Subcutaneous abdominal adipose tissue (tissue), 5 donors: ENCODE data around the gene OR51E1.

Experiments
- H3K27ac ChIP-seq: one replicate; pipeline ENCODE4 v1.7.0; 2013; ENCODE audit warnings: low read depth, mild to moderate bottlenecking, inconsistent platforms, low read length, moderate library complexity
- H3K27me3 ChIP-seq, 5 donors: one replicate each; pipeline ENCODE4 v1.7.0; 2013; ENCODE audit warnings: low read length in 5 of 5, inconsistent platforms in 1 of 5; ENCODE audit not compliant: control insufficient read depth in 5 of 5, insufficient read depth in 4 of 5
- H3K36me3 ChIP-seq, 5 donors: one replicate each; pipeline ENCODE4 v1.7.0; 2013; ENCODE audit warnings: low read length in 5 of 5; ENCODE audit not compliant: control insufficient read depth in 5 of 5, insufficient read depth in 5 of 5
- H3K4me1 ChIP-seq, 5 donors: one replicate each; pipeline ENCODE4 v1.7.0; 2013; ENCODE audit warnings: low read length in 5 of 5, mild to moderate bottlenecking in 3 of 5, moderate library complexity in 1 of 5; ENCODE audit not compliant: control insufficient read depth in 5 of 5, insufficient read depth in 5 of 5
- H3K4me3 ChIP-seq, 5 donors: one replicate each; pipeline ENCODE4 v1.7.0; 2013; ENCODE audit warnings: low read length in 5 of 5, low read depth in 1 of 5
- H3K9ac ChIP-seq, 5 donors: one replicate each; pipeline ENCODE4 v1.7.0; 2013; ENCODE audit warnings: low read length in 5 of 5, mild to moderate bottlenecking in 4 of 5, moderate library complexity in 3 of 5
- H3K9me3 ChIP-seq, 5 donors: one replicate each; pipeline ENCODE4 v1.7.0; 2013; ENCODE audit warnings: low read length in 5 of 5; ENCODE audit not compliant: control insufficient read depth in 5 of 5
- donor health status: healthy.
- donor health status: healthy.
- donor health status: healthy.
- donor health status: healthy.
- donor health status: healthy.

The OR51E1 gene

DNA sequence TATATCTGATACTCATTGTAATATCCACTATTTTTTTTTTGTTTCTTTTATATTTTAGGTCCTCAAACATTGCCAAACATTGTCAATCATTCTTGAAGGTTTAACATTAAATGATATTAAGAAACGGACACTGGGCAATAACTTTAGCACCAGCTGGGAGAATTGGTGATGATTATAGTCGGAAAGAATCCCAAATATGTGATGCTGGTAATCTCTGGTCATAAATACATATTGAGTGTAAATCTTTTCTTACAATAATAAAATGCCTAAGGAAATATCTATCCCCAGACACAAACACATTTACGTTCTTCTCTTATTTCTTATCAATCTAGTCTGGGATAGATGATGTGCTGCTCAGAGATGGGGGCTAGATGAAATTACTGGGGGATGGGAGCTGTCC is 28.7 kb downstream of the OR51E1 start:
- H3K27me3 ChIP-seq: peaks cover 0 to 3% (median 0%) of the 10 kb centered on the region in 5 donors
- H3K9ac ChIP-seq: no peak overlapping the region
- H3K27ac ChIP-seq: no peak overlapping the region
- no peaks in the 10 kb centered on the region for H3K9me3 ChIP-seq
- no peaks in the 10 kb centered on the region for H3K36me3 ChIP-seq
- H3K4me1 ChIP-seq: no peaks in the 10 kb centered on the region
- H3K4me3 ChIP-seq: no peak overlapping the region

DNA sequence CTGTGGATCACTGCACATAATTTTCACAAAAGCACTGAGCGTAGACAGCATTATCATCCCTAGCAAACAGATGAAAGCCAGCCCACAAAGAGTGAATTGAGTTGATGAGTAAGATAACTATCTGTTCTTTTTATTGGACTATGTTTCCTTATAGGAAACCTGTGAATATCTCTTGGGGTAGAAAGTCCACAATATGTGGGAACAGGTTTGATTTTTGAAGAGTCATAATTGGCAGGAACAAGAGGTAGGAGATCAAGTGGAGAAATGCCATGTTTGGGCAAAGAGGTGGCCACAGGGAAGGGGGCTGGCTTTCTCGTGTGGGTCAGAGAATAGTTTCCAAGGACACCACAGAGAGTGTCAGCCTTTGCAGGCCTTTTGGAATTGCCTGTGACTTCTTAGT is 30.0 kb downstream of the OR51E1 start:
- peaks cover 0 to 3% (median 0%) of the 10 kb centered on the region in 5 donors for H3K27me3 ChIP-seq
- no peaks in the 10 kb centered on the region for H3K36me3 ChIP-seq
- no peak overlapping the region for H3K27ac ChIP-seq
- no peaks in the 10 kb centered on the region for H3K4me1 ChIP-seq
- no peak overlapping the region for H3K4me3 ChIP-seq
- H3K9me3 ChIP-seq: no peaks in the 10 kb centered on the region
- H3K9ac ChIP-seq: no peak overlapping the region

DNA sequence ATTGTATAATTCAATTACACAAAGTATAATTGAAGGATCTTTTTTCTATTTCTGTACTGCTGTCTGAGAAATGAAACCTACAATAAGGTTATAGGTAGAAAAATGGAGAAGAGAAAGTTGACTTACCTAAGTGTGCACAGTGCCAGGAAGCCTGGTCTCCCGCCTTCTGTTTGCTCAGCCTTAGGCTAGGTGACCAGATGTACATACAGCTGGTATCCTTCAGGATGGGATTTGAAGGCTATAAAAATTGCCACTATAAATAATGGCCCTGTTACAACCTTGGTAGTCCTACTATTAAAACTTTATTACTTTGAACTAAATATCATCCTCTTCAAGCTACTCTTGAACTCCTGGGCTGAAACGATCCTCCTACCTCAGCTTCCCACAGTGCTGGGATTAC is 34.2 kb downstream of the OR51E1 start:
- no peak overlapping the region for H3K4me3 ChIP-seq

DNA sequence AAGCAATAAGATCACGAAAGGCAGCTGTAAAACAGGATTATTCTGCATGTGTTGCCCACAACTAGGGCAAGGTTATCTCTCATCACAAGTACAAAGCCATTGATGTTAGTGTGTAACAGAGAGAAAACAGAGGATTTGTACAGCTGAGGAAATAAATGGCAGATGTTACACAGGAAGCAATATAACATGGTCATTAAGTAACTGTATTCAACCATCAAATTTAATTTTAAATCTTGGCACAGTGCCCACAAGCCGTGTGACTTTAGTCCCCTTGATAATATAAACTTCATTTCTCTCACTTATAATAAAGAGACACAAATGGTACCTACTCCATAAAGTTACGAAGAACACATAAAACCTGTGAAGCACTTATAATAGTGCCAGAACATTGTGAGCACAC is 36.6 kb downstream of the OR51E1 start:
- H3K4me1 ChIP-seq: no peaks in the 10 kb centered on the region
- H3K9me3 ChIP-seq: no peaks in the 10 kb centered on the region
- no peak overlapping the region for H3K9ac ChIP-seq
- H3K27me3 ChIP-seq: peaks cover 0 to 3% (median 0%) of the 10 kb centered on the region in 5 donors
- H3K27ac ChIP-seq: no peak overlapping the region
- no peaks in the 10 kb centered on the region for H3K36me3 ChIP-seq
- H3K4me3 ChIP-seq: no peak overlapping the region

More for the DNA sequence above, 34.2 kb downstream of the OR51E1 start:
- H3K27me3 ChIP-seq: peaks cover 0 to 3% (median 0%) of the 10 kb centered on the region in 5 donors
- H3K9me3 ChIP-seq: no peaks in the 10 kb centered on the region
- H3K27ac ChIP-seq: no peak overlapping the region
- H3K9ac ChIP-seq: no peak overlapping the region
- no peaks in the 10 kb centered on the region for H3K36me3 ChIP-seq
- H3K4me1 ChIP-seq: no peaks in the 10 kb centered on the region

DNA sequence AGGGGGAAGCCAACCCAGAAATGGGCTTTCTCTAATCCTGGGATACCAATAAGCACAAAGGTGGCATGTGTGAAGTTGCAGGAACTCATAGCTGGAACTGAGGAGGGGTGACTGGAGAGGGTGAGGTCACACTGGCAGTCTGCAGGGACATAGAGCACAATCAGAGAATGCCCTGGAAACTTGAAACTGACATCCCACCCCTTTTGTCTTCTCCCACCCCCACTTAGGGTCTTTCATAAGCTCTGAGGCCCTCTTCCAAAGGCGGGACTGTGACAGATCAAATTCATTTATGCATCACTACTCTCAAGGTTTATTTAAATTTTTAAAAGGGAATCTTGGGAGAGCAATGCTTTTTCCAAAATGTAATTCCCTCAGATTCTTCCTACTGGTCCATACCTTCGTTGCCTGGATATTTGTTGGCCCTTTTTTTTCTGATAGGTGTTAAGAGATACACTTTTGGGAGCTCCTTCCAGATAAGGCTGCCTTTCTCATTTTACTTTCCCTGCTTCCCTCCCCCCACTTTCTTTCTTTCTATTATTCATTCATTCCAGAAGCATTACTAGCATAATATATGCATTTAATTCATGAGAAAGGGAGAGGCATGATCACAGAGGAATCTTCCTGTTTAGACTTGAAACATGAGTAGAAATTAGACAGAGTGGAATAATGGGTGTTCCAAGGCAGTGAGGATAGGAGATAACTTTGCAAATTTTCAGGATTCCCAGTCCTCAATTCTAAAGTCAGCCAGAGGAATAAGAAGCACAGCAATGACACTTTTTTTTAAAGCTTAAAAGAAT is 39.0 kb downstream of the OR51E1 start:
- H3K9me3 ChIP-seq: no peaks in the 10 kb centered on the region
- peaks cover 0 to 3% (median 0%) of the 10 kb centered on the region in 5 donors for H3K27me3 ChIP-seq
- H3K4me1 ChIP-seq: no peaks in the 10 kb centered on the region
- H3K27ac ChIP-seq: no peak overlapping the region
- H3K9ac ChIP-seq: no peak overlapping the region
- H3K4me3 ChIP-seq: no peak overlapping the region
- H3K36me3 ChIP-seq: no peaks in the 10 kb centered on the region

DNA sequence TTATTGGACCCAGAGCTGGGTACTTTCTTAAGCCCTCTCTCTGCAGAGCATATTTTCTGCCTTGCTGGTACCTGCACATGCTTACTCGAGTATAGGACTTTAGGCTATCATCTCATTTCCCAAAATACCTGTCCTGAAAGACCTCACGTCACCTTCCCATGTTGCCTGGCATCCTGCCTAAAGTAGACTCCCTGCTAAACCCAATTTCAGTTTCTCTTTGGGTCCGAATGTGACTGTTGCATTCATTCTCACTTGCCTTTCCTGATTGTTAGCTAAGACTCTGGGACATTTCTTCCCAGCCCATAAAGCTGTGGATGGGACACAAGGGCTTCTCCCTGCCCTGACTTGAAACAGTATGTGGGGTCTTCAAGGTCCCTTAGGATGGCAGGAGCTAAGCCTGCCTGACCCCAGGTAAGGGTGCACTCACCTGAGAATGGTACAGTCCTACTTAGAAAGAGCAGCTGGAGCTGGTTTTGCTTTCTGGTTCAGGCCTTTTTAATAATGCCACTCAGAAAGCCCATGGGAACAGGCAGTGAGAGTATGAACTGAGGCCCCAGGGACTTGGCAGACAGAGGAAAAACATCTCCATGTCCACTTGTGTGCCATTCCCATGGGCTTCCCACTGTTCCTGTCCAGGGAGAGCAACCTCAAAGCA is 41.0 kb downstream of the OR51E1 start:
- Histone ChIP-seq H3K9ac (no peak overlapping the region), H3K27me3 (peaks cover 0 to 1% (median 0%) of the 10 kb centered on the region in 5 donors), H3K4me1 (no peaks in the 10 kb centered on the region), H3K4me3 (no peak overlapping the region), H3K36me3 (no peaks in the 10 kb centered on the region), H3K27ac (no peak overlapping the region), H3K9me3 (no peaks in the 10 kb centered on the region)

DNA sequence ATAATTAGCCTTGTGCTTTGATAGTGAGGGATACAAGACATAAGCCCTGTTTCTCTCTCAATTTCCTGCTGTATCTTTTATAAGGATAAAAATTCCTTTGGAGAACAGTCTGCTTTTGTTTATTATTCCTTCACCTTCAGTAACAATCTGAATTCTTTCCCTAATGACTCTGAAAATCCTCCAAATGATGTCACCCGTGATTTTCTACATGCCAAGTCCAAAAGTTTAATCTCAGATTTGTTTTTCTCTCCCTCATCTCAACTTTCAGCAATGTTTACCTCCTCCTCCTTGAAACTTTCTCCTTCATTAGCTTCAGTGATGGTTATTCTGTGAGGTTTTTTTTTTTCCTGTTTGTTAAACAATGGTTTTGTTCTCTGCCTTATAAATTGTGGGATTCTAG is 51.7 kb downstream of the OR51E1 start:
- Histone ChIP-seq H3K9ac (no peak overlapping the region), H3K4me1 (no peaks in the 10 kb centered on the region), H3K9me3 (no peaks in the 10 kb centered on the region), H3K27ac (no peak overlapping the region), H3K36me3 (no peaks in the 10 kb centered on the region), H3K27me3 (no peaks in the 10 kb centered on the region), H3K4me3 (no peak overlapping the region)

DNA sequence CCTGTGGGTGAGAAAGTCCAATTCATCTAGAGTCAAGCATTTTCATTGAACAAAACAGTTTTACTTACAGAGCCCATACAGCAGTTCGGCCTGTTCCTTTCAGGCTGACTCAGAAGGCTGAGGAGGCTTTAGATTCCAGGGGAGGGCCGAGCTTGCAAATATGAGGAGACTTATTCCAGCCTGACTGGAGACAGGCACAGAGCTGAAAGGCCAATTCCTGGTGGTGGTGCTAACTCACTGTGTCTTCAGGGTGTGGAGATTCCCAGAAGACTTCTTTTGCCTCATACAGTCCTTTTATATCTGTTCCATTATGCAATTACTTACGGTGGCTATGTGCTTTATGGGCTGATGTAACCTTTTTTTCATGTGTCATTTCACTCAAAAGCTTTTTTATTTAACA is 53.8 kb downstream of the OR51E1 start, which contains the start of gene OR51E2:
Gene OR51E2, minus strand, starts transcription at position 269 of the 400 bp plus-strand sequence. CDS start 15,142 bp downstream, outside the sequence.
- H3K27me3 ChIP-seq: no peaks in the 10 kb centered on the region
- H3K4me3 ChIP-seq: no peak within 1 kb of the TSS
- no peak within 1 kb of the TSS for H3K27ac ChIP-seq

DNA sequence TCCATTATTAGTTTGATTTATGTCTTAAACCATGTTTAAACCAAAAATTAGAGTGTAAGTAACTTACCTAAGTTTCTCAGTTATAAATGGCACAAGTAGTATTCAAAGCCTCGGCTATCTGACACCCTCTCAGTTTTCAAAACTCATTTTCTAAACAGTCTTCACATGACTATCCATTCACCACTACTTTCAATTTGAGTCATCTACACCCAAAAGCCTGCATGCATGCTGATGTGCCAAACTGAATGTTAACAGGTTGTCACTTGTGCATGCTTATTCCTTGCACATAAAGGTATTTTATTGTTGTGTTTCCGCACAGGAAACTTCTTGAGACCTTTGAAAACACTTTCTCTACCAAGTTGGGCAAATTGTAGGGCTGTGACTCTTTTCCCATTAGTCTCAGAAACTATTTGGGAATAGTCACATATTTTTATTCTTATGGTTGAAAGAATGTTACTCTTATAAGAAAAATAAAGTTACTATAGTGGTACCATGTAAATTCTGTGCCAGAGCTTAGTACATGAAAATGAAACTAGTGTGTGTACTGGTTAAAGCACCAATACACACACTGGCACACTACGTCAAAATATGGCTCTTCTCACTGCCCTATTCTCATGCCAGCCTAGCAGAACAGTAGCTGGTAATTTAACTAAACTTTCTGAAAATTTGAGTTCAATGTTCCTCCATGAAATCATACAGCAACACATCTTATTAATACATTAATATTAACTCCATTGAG is 56.1 kb downstream of the OR51E1 start:
- Histone ChIP-seq H3K4me1 (peaks cover 0 to 7% (median 0%) of the 10 kb centered on the region in 5 donors), H3K27ac (no peak overlapping the region), H3K36me3 (no peaks in the 10 kb centered on the region), H3K27me3 (no peaks in the 10 kb centered on the region), H3K9me3 (no peaks in the 10 kb centered on the region), H3K9ac (no peak overlapping the region), H3K4me3 (no peak overlapping the region)

More for the DNA sequence above, 53.8 kb downstream of the OR51E1 start, which contains the start of gene OR51E2:
- Histone ChIP-seq H3K9me3 (no peaks in the 10 kb centered on the region), H3K4me1 (no peaks in the 10 kb centered on the region), H3K9ac (no peak within 1 kb of the TSS), H3K36me3 (no peaks in the 10 kb centered on the region)

DNA sequence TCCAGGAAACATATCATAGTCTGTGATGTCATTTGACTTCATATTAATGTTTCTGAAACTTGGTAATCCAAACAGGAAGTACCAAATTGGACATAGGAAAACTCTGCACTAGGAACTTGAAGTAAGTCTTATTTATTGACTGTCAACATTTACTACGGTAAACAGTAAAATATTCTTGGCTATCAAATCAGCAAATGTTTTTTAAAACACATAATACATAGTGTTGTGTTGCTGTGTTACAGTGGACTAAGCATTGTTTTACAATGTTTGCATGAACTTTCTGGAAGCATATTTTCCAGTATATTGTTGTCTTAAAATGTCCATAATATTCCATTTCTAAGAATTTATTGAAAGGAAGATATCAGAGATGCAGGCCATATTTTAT is 56.6 kb downstream of the OR51E1 start:
- no peaks in the 10 kb centered on the region for H3K36me3 ChIP-seq
- H3K27me3 ChIP-seq: no peaks in the 10 kb centered on the region
- H3K4me3 ChIP-seq: no peak overlapping the region
- no peaks in the 10 kb centered on the region for H3K9me3 ChIP-seq
- H3K4me1 ChIP-seq: peaks cover 0 to 7% (median 0%) of the 10 kb centered on the region in 5 donors
- H3K9ac ChIP-seq: no peak overlapping the region
- H3K27ac ChIP-seq: no peak overlapping the region
